Breast epithelium (tissue), 4 donors: ENCODE data around the gene C19orf33. TPM values are rescaled to one million over a fixed set of nuclear protein-coding genes. Genes with fewer than 3 reads are reported as not detected.
"Not testable (repeated sequence)": the region's sequence is repeated elsewhere in the genome, so short reads cannot be mapped to it uniquely, and the experiment has no call there.

Source experiments
- DNase-seq, 2 donors: peaks; one replicate each; pipeline ENCODE4 v3.0.0-alpha.2; 2019; ENCODE audit warnings: low spot score in 2 of 2
- H3K27ac ChIP-seq, 2 donors: fragments of 200-600 bp; sonication (generic) in 1 of 2; one replicate each; pipeline ENCODE4 v1.5.1; 2016 to 2019; ENCODE audit warnings: mild to moderate bottlenecking in 1 of 2
- H3K27me3 ChIP-seq, 2 donors: fragments of 200-600 bp; sonication (generic) in 1 of 2; one replicate each; pipeline versions ENCODE4 v1.5.1 to v1.6.0; 2017 to 2019; ENCODE audit warnings: control low read depth in 1 of 2, mild to moderate bottlenecking in 1 of 2
- H3K36me3 ChIP-seq: fragments of 200-600 bp; one replicate; pipeline ENCODE4 v1.5.1; 2019
- H3K4me1 ChIP-seq, 2 donors: fragments of 200-600 bp; sonication (generic); one replicate each; pipeline ENCODE4 v1.5.1; 2016 to 2019; ENCODE audit warnings: control low read depth in 1 of 2
- H3K4me3 ChIP-seq, 3 donors: fragments of 200-600 bp; sonication (generic); 1 replicate in 2 of 3; 2 replicates in 1 of 3; pipeline ENCODE4 v1.5.1; 2016 to 2019; ENCODE audit warnings: mild to moderate bottlenecking in 3 of 3, moderate library complexity in 2 of 3
- H3K9me3 ChIP-seq, 2 donors: fragments of 200-600 bp; sonication (generic) in 1 of 2; one replicate each; pipeline ENCODE4 v1.5.1; 2016 to 2019; ENCODE audit warnings: control low read depth in 1 of 2
- POLR2A ChIP-seq: fragments of 450-650 bp; IDR thresholded peaks from one replicate; pipeline ENCODE4 v1.6.1; 2016; ENCODE audit warnings: antibody characterized with exemption, mild to moderate bottlenecking, moderate library complexity
- POLR2AphosphoS5 ChIP-seq, 3 donors: sonication (generic); formaldehyde crosslinking; IDR thresholded peaks; one replicate each; pipeline ENCODE4 v1.6.1; 2017; ENCODE audit warnings: antibody characterized with exemption in 3 of 3
- intact Hi-C: fragments of 100-400 bp; cut with DNase I; formaldehyde crosslinking; loops from one replicate; pipeline ENCODE4 v1.15.1; 2023; ENCODE audit warnings: low total_unique reads
- total RNA-seq, 3 donors: library from RNA; depleted of rRNA; stranded (reverse); fragments of >200 nt; gene quantifications; one replicate each; pipeline ENCODE4 v1.1.0, GENCODE V29; 2016
- TF ChIP-seq, protein P1 (sequence below), 3 donors: fragments of 450-650 bp; IDR thresholded peaks; one replicate each; pipeline ENCODE4 v1.5.1; 2016 to 2017; ENCODE audit warnings: antibody characterized with exemption in 3 of 3, mild to moderate bottlenecking in 3 of 3, moderate library complexity in 3 of 3

Gene C19orf33
- 10 to 100 TPM in 2 of 3 donors, 1 to 10 TPM in 1; 3.5 to 19.3 (median 13.1) TPM for total RNA-seq

DNA sequence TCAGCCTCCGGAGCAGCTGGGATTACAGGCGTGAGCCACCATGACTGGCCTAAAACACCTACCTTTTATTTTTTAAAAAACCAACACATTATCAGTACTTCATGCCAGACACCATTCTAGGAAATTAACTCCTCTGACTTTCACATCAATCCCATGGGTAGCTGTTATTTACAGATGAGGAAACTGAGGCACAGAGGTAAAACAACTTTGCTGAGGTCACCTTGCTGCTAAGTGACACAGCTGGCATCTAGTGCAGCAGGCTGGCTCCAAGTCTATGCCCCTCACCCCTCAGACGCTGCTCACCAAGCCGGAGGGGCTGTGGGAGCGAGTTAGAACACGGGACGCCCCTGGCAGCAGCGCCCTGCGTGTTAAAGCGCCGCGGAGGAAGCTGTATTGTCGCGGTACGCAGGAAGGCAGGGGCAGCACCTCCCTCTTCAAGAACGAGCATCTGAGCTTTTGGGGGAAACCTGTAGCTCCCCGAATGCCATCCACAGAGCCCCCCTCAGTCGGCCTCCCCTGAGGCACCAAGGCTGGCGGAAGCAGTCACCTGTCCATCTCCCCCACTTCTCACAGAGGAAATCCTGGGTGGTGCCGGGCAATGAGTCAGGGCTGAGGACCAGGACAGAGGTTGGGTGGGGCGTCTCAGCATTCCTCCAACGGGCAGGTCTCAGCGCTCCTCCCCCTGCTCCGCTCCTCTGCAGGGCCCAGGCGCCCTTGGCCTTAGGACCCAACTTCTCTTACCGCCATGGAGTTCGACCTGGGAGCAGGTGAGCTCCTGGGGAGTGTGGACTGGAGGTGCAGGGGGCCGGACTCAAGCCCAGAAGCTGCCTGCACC, at the start of gene C19orf33:
TSS of gene C19orf33 (plus strand) at position 735 of the 835 bp plus-strand sequence. CDS start at position 746, 11 bp downstream.
- peak; percentile 56 to 69 for DNase-seq
- peak within 1 kb of the TSS in 2 of 3 donors; percentile 13 to 18 for H3K4me3 ChIP-seq
- TF ChIP-seq POLR2A, result no peak
- no peak for TF ChIP-seq POLR2AphosphoS5 (IDR thresholded peaks at IDR 0.05)

GRCh38 chr19:38255383-38256014, 48.6 kb upstream of the C19orf33 start:
- intact Hi-C loops, result no loop called here

More for the DNA sequence above, at the start of gene C19orf33:
- no peaks in the 10 kb centered on the region for H3K9me3 ChIP-seq
- intact Hi-C loops, result no loop called here
- no peaks in the 10 kb centered on the region for H3K4me1 ChIP-seq
- peak within 1 kb of the TSS; percentile 46 to 52 for H3K27ac ChIP-seq
- no peaks in the 10 kb centered on the region for H3K27me3 ChIP-seq
- H3K36me3 ChIP-seq, result no peaks in the 10 kb centered on the region

DNA sequence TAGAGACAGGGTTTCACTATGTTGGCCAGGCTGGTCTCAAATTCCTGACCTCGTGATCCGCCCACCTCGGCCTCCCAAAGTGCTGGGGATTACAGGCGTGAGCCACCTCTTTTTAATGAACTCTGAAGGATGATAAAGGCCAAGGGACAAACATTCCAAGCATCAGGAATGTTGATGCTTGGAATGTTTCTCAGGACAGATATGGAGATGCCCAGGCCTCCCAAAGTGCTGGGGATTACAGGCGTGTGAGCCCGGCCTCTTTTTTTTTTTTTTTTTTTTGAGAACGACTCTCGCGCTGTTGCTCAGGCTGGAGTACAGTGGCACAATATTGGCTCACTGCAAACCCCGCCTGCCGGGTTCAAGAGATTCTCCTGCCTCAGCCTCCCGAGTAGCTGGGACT, 42.1 kb upstream of the C19orf33 start:
- intact Hi-C loops, H3K36me3 ChIP-seq, DNase-seq, H3K9me3 ChIP-seq, H3K27me3 ChIP-seq, H3K4me1 ChIP-seq, H3K4me3 ChIP-seq, H3K27ac ChIP-seq: not testable (repeated sequence)

More at GRCh38 chr19:38255383-38256014, 48.6 kb upstream of the C19orf33 start:
- TF ChIP-seq POLR2AphosphoS5 (IDR thresholded peaks at IDR 0.05), result no peak
- TF ChIP-seq POLR2A, result no peak
- TF ChIP-seq, protein P1, sequence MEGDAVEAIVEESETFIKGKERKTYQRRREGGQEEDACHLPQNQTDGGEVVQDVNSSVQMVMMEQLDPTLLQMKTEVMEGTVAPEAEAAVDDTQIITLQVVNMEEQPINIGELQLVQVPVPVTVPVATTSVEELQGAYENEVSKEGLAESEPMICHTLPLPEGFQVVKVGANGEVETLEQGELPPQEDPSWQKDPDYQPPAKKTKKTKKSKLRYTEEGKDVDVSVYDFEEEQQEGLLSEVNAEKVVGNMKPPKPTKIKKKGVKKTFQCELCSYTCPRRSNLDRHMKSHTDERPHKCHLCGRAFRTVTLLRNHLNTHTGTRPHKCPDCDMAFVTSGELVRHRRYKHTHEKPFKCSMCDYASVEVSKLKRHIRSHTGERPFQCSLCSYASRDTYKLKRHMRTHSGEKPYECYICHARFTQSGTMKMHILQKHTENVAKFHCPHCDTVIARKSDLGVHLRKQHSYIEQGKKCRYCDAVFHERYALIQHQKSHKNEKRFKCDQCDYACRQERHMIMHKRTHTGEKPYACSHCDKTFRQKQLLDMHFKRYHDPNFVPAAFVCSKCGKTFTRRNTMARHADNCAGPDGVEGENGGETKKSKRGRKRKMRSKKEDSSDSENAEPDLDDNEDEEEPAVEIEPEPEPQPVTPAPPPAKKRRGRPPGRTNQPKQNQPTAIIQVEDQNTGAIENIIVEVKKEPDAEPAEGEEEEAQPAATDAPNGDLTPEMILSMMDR (IDR thresholded peaks at IDR 0.05), result no peak
- Histone ChIP-seq H3K27me3 (no peaks in the 10 kb centered on the region), H3K9me3 (no peaks in the 10 kb centered on the region), H3K27ac (peak overlapping the region; percentile 60 to 82), H3K4me1 (no peaks in the 10 kb centered on the region), H3K36me3 (no peaks in the 10 kb centered on the region), H3K4me3 (peak overlapping the region; percentile 42 to 71 (median 56))
- no peak for DNase-seq

DNA sequence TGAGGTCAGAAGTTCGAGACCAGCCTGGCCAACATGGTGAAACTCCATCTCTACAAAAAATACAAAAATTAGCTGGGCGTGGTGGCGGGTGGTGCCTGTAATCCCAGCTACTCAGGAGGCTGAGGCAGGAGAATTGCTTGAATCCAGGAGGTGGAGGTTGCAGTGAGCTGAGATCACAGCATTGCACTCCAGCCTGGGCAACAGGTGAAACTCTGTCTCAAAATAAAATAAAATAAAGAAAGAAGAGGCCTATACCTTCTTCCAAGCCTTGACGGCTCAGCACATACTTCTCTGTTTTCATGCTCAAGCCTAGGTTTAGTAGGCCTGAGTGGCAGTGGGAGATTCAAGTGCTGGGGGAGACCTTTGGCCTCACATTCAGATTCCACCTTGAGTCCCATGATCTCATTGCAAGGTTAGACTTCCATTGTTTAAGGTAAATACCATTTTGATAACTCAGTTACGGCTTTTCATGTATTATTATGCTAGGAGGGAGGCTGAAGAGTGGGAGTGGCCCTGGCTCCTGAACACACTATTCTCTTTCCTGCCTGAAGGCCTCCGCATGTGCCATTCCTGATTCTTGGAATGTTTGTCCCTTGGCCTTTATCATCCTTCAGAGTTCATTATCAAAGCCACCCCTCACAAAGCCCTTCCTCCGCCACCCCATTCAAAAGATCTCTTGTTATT, 41.3 kb upstream of the C19orf33 start:
- no peaks in the 10 kb centered on the region for H3K27me3 ChIP-seq
- intact Hi-C loops, result no loop called here

GRCh38 chr19:38263689-38264485, 40.2 kb upstream of the C19orf33 start:
- Histone ChIP-seq H3K4me1 (peaks cover 0 to 6% of the 10 kb centered on the region in 2 donors), H3K27ac (peak overlapping the region; percentile 97 to 98), H3K27me3 (no peaks in the 10 kb centered on the region), H3K9me3 (no peaks in the 10 kb centered on the region), H3K4me3 (peak overlapping the region; percentile 44 to 89 (median 67)), H3K36me3 (no peaks in the 10 kb centered on the region)
- TF ChIP-seq POLR2A (no peak), POLR2AphosphoS5 (IDR thresholded peaks at IDR 0.05) (peak in 1 of 3 donors; percentile 9)
- peak in 1 of 2 donors; percentile 95 for DNase-seq
- intact Hi-C loops, result no loop called here

More for the DNA sequence above, 41.3 kb upstream of the C19orf33 start:
- no peak for DNase-seq
- Histone ChIP-seq H3K27ac (no peak overlapping the region), H3K4me3 (no peak overlapping the region), H3K9me3 (no peaks in the 10 kb centered on the region), H3K36me3 (no peaks in the 10 kb centered on the region), H3K4me1 (peaks cover 0 to 6% of the 10 kb centered on the region in 2 donors)
- TF ChIP-seq POLR2AphosphoS5 (IDR thresholded peaks at IDR 0.05) (no peak), POLR2A (no peak)
- TF ChIP-seq, protein P1 (IDR thresholded peaks at IDR 0.05), result no peak
